Nephron progenitor cell (in vitro differentiated cells): ENCODE data around the gene CLBA1.

ENCODE experiments used
- DNase-seq: peaks from one replicate; pipeline ENCODE4 v3.0.0; 2021
- H3K27ac Mint-ChIP-seq: 2 replicates; pipeline ENCODE4 v1.8.0; 2021; ENCODE audit warnings: mild to moderate bottlenecking, moderate library complexity, mixed read lengths
- H3K27me3 Mint-ChIP-seq: 2 replicates; pipeline ENCODE4 v1.8.0; 2021; ENCODE audit warnings: mild to moderate bottlenecking, low read depth, mixed read lengths; ENCODE audit not compliant: poor library complexity
- H3K36me3 Mint-ChIP-seq: 2 replicates; pipeline ENCODE4 v1.8.0; 2021; ENCODE audit warnings: low read depth, mixed read lengths
- H3K4me1 Mint-ChIP-seq: 2 replicates; pipeline ENCODE4 v1.8.0; 2021; ENCODE audit warnings: mixed read lengths
- H3K4me3 Mint-ChIP-seq: 2 replicates; pipeline ENCODE4 v1.8.0; 2021; ENCODE audit warnings: mild to moderate bottlenecking, moderate library complexity, mixed read lengths
- H3K9me3 Mint-ChIP-seq: 2 replicates; pipeline ENCODE4 v1.8.0; 2021; ENCODE audit warnings: mild to moderate bottlenecking, moderate library complexity, mixed read lengths
- TF ChIP-seq, protein P1 (sequence below): fragments of 200-600 bp; sonication (generic); IDR thresholded peaks from 2 replicates; pipeline ENCODE4 v1.5.0; 2021; ENCODE audit warnings: antibody characterized with exemption

Gene CLBA1

GRCh38 chr14:104966261-104966865, 19.2 kb upstream of the CLBA1 start:
- TF ChIP-seq, protein P1, sequence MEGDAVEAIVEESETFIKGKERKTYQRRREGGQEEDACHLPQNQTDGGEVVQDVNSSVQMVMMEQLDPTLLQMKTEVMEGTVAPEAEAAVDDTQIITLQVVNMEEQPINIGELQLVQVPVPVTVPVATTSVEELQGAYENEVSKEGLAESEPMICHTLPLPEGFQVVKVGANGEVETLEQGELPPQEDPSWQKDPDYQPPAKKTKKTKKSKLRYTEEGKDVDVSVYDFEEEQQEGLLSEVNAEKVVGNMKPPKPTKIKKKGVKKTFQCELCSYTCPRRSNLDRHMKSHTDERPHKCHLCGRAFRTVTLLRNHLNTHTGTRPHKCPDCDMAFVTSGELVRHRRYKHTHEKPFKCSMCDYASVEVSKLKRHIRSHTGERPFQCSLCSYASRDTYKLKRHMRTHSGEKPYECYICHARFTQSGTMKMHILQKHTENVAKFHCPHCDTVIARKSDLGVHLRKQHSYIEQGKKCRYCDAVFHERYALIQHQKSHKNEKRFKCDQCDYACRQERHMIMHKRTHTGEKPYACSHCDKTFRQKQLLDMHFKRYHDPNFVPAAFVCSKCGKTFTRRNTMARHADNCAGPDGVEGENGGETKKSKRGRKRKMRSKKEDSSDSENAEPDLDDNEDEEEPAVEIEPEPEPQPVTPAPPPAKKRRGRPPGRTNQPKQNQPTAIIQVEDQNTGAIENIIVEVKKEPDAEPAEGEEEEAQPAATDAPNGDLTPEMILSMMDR, result no peak
- Mint-ChIP-seq H3K4me3 (no peak overlapping the region), H3K4me1 (peaks cover 23% of the 10 kb centered on the region), H3K36me3 (no peaks in the 10 kb centered on the region), H3K27ac (no peak overlapping the region), H3K27me3 (peaks cover 26% of the 10 kb centered on the region), H3K9me3 (no peaks in the 10 kb centered on the region)
- DNase-seq, result no peak

DNA sequence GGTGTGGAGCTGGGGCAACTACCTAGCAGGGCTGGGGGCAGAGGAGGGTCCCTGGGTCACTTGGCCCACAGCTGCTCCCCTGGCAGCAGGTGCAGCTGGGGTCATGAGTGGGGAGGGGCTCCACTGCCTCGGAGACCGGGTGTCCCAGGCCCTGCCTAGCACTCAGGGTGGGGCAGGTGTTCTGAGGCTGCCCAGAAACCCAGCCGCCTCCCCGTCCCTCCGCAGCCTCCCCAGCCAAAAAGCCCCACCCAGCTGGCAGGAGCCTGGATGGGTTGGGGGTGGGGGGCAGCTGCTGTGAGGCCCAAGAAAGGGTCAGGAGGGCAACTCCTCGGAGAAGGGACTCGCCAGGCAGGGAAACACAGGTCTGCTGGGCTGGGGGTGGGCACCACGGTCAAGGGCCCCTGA, 18.6 kb upstream of the CLBA1 start:
- Mint-ChIP-seq H3K27me3 (peaks cover 22% of the 10 kb centered on the region), H3K36me3 (no peaks in the 10 kb centered on the region), H3K4me1 (peaks cover 23% of the 10 kb centered on the region), H3K27ac (no peak overlapping the region), H3K4me3 (no peak overlapping the region), H3K9me3 (no peaks in the 10 kb centered on the region)
- no peak for DNase-seq
- TF ChIP-seq, protein P1, result no peak

- H3K36me3 Mint-ChIP-seq, result no peaks in the 10 kb centered on the region
- H3K9me3 Mint-ChIP-seq, result no peaks in the 10 kb centered on the region
- TF ChIP-seq, protein P1, result no peak
- peak overlapping the region; percentile 63 for H3K4me3 Mint-ChIP-seq
- peak; percentile 60 for DNase-seq
- peaks cover 23% of the 10 kb centered on the region for H3K4me1 Mint-ChIP-seq
- no peak overlapping the region for H3K27ac Mint-ChIP-seq
- H3K27me3 Mint-ChIP-seq, result peaks cover 16% of the 10 kb centered on the region
Measured at GRCh38 chr14:104967386-104968152, 18.0 kb upstream of the CLBA1 start.

DNA sequence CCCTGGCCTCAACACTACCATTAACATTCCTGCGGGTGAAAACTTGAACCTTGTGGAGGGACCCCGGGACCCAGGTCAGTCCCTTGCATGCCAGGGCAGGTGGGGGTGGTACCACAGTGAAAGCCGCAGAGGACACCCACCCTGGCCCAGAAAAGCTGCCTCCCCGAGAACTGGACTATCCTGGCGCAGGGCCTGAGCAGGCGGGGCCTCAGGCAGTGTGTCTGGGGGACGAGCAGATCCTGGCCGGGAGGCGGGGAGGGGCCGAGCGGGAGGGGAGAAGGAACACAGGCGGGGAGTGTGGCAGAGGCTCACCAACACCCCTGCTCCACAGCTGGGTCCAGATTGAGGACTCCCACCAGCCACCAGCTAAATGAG, 17.4 kb upstream of the CLBA1 start:
- peak overlapping the region; percentile 57 for H3K4me3 Mint-ChIP-seq

DNA sequence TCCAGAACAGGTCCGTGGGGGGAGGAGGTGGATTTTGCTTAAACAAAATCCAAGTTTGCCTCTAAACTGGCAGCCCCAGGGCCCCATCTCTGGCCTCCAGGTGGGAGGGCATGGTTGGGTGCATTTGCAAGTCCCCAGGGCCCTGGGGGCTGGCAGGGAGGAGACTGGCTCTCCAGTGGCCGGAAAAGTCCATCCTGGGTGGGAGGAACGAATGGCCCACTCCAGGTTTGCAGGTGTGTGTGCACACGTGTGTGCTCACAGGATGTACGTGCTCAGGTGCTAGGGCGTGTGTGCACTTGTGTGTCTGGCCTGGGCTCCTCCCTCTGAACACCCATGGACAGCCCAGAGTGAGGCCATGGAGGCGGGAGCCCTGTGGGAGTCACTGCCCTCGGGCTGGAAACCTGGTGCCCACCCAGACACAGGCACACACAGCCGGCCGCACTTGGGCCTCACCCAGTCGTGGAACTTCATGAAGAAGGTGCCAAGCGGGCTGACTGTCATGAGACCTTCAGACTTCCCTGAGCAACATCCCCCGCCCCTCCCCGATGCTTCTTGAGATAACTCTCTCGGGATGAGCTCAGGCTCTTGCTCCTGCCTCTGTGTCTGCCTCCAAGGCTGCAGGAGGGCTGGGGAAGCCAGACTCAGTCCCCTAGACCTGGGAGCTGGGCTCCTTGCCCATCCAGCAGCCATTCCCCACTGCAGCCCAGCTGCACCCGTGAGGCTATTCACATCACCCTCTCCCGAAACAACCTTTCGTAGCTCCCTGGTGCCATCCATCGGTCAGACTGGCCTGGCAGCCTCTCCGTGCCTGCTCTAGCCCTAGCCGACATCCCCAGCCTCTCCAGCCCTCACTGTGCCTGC, 16.8 kb upstream of the CLBA1 start:
- H3K9me3 Mint-ChIP-seq, result no peaks in the 10 kb centered on the region
- peaks cover 23% of the 10 kb centered on the region for H3K4me1 Mint-ChIP-seq
- TF ChIP-seq, protein P1, result no peak
- peaks cover 13% of the 10 kb centered on the region for H3K27me3 Mint-ChIP-seq
- no peak for DNase-seq
- peak overlapping the region; percentile 51 for H3K4me3 Mint-ChIP-seq
- no peak overlapping the region for H3K27ac Mint-ChIP-seq
- H3K36me3 Mint-ChIP-seq, result no peaks in the 10 kb centered on the region

More for the DNA sequence above, 17.4 kb upstream of the CLBA1 start:
- Mint-ChIP-seq H3K36me3 (no peaks in the 10 kb centered on the region), H3K27ac (no peak overlapping the region), H3K27me3 (peaks cover 13% of the 10 kb centered on the region), H3K4me1 (peaks cover 23% of the 10 kb centered on the region), H3K9me3 (no peaks in the 10 kb centered on the region)
- TF ChIP-seq, protein P1, result no peak
- peak; percentile 57 for DNase-seq
